ENCODE data around the gene CAMK1D. TPM values are rescaled to one million over a fixed set of nuclear protein-coding genes. Genes with fewer than 3 reads are reported as not detected.

Gene CAMK1D
- total and polyA plus RNA-seq, 9 donors: 1.8 to 11.7 (median 5.5) TPM

DNA sequence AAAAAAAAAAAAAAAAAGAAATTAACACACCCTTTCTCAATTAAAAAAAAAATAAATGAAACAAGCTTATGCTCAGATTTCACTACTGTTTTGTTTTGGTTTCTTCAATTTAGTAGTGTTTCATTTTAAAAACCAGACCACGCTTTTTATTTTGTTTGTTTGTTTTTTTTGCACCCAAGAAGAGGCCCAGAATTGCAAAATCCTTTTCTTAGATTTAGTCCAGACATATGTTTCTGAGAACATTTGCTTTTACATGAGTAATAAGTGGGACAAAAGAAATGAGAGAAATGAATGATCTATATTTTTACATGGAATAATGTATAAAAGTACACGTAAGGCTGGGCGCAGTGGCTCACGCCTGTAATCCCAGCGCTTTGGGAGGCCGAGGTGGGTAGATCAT, 34.5 kb upstream of the CAMK1D start:
- no peak overlapping the region for H3K4me3 ChIP-seq
- TF ChIP-seq POLR2A (IDR thresholded peaks at IDR 0.05) (no peak), EP300 (IDR thresholded peaks at IDR 0.05) (no peak)
- TF ChIP-seq, protein P1, sequence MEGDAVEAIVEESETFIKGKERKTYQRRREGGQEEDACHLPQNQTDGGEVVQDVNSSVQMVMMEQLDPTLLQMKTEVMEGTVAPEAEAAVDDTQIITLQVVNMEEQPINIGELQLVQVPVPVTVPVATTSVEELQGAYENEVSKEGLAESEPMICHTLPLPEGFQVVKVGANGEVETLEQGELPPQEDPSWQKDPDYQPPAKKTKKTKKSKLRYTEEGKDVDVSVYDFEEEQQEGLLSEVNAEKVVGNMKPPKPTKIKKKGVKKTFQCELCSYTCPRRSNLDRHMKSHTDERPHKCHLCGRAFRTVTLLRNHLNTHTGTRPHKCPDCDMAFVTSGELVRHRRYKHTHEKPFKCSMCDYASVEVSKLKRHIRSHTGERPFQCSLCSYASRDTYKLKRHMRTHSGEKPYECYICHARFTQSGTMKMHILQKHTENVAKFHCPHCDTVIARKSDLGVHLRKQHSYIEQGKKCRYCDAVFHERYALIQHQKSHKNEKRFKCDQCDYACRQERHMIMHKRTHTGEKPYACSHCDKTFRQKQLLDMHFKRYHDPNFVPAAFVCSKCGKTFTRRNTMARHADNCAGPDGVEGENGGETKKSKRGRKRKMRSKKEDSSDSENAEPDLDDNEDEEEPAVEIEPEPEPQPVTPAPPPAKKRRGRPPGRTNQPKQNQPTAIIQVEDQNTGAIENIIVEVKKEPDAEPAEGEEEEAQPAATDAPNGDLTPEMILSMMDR (IDR thresholded peaks at IDR 0.05): no peak
- H3K27ac ChIP-seq: no peak overlapping the region
- H3K4me1 ChIP-seq (ENCODE audit: insufficient read depth): no peaks in the 10 kb centered on the region
- H3K9me3 ChIP-seq: no peaks in the 10 kb centered on the region
- 81 to 88% (median 81%) methylated on average over 6 of the region's 6 CpGs for WGBS, 3 donors
- no peaks in the 10 kb centered on the region for H3K27me3 ChIP-seq
- intact Hi-C loops (cut with DNase I): no loop called here
- H3K36me3 ChIP-seq: no peaks in the 10 kb centered on the region
- DNase-seq: no peak

DNA sequence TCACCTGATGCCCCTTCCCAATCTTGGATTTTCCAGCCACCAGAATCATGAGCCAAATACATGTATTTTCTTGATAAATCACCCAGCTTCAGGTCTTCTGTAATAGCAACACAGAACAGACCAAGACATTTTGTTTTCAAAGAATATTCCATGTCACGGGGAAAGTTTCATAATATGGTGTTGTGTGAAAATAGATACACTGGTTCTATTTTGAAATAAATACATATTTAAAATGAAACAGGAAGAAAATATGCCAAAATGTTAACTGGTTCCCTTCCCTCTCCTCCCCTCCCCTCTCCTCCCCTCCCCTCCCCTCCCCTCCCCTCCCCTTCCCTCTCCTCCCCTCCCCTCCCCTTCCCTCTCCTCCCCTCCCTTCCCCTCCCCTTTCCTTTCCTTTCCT, 30.3 kb upstream of the CAMK1D start:
- H3K4me3 ChIP-seq: no peak overlapping the region

DNA sequence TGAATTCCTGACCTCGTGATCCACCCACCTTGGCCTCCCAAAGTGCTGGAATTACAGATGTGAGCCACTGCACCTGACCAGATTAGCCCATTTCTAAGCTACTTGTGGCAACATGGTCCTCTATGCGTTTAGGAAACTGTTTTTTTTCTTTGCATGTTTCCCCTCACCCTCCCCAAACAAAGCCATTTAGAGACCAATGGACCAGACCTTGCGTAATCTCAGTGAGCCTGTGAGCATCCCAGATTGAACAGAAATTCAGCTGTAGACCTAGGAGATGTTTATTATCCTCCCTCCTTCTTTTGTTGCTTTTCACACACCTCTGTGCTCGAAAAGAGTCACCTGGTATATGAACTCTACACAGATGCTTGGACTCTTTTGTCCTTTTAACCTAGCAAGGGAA, 28.5 kb upstream of the CAMK1D start:
- Histone ChIP-seq H3K27ac (no peak overlapping the region), H3K4me3 (no peak overlapping the region), H3K9me3 (no peaks in the 10 kb centered on the region), H3K36me3 (no peaks in the 10 kb centered on the region), H3K27me3 (no peaks in the 10 kb centered on the region), H3K4me1 (ENCODE audit: insufficient read depth) (no peaks in the 10 kb centered on the region)
- intact Hi-C loops (cut with DNase I): no loop called here
- TF ChIP-seq, protein P1 (IDR thresholded peaks at IDR 0.05): no peak
- TF ChIP-seq POLR2A (IDR thresholded peaks at IDR 0.05): no peak
- TF ChIP-seq EP300 (IDR thresholded peaks at IDR 0.05): no peak
- WGBS, 3 donors: 87 to 91% (median 91%) methylated on average over 4 of the region's 4 CpGs
- no peak for DNase-seq

More for the DNA sequence above, 30.3 kb upstream of the CAMK1D start:
- no peak for DNase-seq
- no peaks in the 10 kb centered on the region for H3K27me3 ChIP-seq
- intact Hi-C loops (cut with DNase I): no loop called here
- H3K36me3 ChIP-seq: no peaks in the 10 kb centered on the region
- H3K9me3 ChIP-seq: no peaks in the 10 kb centered on the region
- 52 to 72% (median 72%) methylated on average over 1 of the region's 1 CpG for WGBS, 3 donors
- no peak overlapping the region for H3K27ac ChIP-seq
- TF ChIP-seq POLR2A (IDR thresholded peaks at IDR 0.05) (no peak), EP300 (IDR thresholded peaks at IDR 0.05) (no peak)
- TF ChIP-seq, protein P1 (IDR thresholded peaks at IDR 0.05): no peak
- H3K4me1 ChIP-seq (ENCODE audit: insufficient read depth): no peaks in the 10 kb centered on the region

DNA sequence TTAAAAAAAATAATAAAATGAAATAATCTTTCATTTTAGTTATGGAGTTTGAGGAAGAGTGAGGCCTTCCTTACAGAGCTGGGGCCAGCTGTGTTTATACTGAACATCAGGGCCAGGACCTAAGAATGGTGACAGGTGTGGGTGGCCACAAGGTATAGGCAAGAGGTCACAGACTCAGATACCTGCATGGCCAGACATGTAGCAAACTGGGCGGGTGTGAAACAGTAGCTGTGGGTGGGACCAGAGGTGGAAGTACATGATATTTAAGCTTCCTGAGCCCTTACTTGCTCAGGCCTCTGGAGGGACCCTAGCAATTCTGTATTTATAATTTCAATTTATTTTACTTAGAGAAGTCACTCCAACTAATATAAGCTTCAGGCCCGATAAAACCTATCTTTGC, 27.7 kb upstream of the CAMK1D start:
- H3K27ac ChIP-seq: no peak overlapping the region
- no peaks in the 10 kb centered on the region for H3K4me1 ChIP-seq (ENCODE audit: insufficient read depth)
- intact Hi-C loops (cut with DNase I): no loop called here
- DNase-seq: no peak
- H3K9me3 ChIP-seq: no peaks in the 10 kb centered on the region
- TF ChIP-seq EP300 (IDR thresholded peaks at IDR 0.05) (no peak), POLR2A (IDR thresholded peaks at IDR 0.05) (no peak)
- TF ChIP-seq, protein P1 (IDR thresholded peaks at IDR 0.05): no peak
- H3K36me3 ChIP-seq: no peaks in the 10 kb centered on the region
- 87 to 90% (median 88%) methylated on average over 2 of the region's 2 CpGs for WGBS, 3 donors
- no peaks in the 10 kb centered on the region for H3K27me3 ChIP-seq
- no peak overlapping the region for H3K4me3 ChIP-seq
